IMR-90 (cell line): ENCODE data around the gene OR2G2.
A peak's percentile ranks its signal among the peaks of the same experiment; 100 is the strongest.

Source experiments
- CEBPB ChIP-seq: IDR thresholded peaks from 2 replicates; pipeline ENCODE4 v1.6.1; 2012; ENCODE audit warnings: low read depth, low read length, improper control_type of control experiment
- CTCF ChIP-seq: conservative IDR thresholded peaks from 2 replicates; pipeline ENCODE4 v1.5.1; 2012; ENCODE audit warnings: mild to moderate bottlenecking, low read depth, low read length, improper control_type of control experiment
- MAFK ChIP-seq: IDR thresholded peaks from 2 replicates; pipeline ENCODE4 v1.6.1; 2012; ENCODE audit warnings: low read depth, low read length, improper control_type of control experiment
- MXI1 ChIP-seq: IDR thresholded peaks from 2 replicates; pipeline ENCODE4 v1.6.1; 2012; ENCODE audit warnings: low read depth, mild to moderate bottlenecking, low read length, moderate library complexity, borderline replicate concordance
- NFE2L2 ChIP-seq: fragments of 150-350 bp; IDR thresholded peaks from 2 replicates; pipeline ENCODE4 v1.6.1; 2016; ENCODE audit warnings: low read depth, mild to moderate bottlenecking, low read length
- POLR2A ChIP-seq: IDR thresholded peaks from 2 replicates; pipeline ENCODE4 v1.6.1; 2012; ENCODE audit warnings: mild to moderate bottlenecking, low read depth, low read length
- RAD21 ChIP-seq: IDR thresholded peaks from 2 replicates; pipeline ENCODE4 v1.6.1; 2012; ENCODE audit warnings: low read length, improper control_type of control experiment

GRCh38 chr1:247548769-247549182, 39.4 kb upstream of the OR2G2 start, which contains the start of gene GCSAML:
- TF ChIP-seq POLR2A (no peak), CTCF (no peak), MXI1 (no peak), MAFK (no peak), RAD21 (no peak), NFE2L2 (no peak), CEBPB (0 out of 2 replicates have a peak, but pooled peaks have one; percentile 1)
